Naive thymus-derived CD4-positive, alpha-beta T cell (primary cell): ENCODE data around the gene NDEL1. TPM values are rescaled to one million over a fixed set of nuclear protein-coding genes. Genes with fewer than 3 reads are reported as not detected.

Experiments
- ATAC-seq: fragments of 150-1000 bp; cut with Tn5 transposase; 2 replicates; pipeline ENCODE4 v1.10.0; 2021; ENCODE audit warnings: mild to moderate bottlenecking, moderate library complexity
- CTCF ChIA-PET: fragments of 350-600 bp; sonication (Branson Sonifier 250); formaldehyde crosslinking; loops from one replicate; lab custom pipeline; 2021; ENCODE audit warnings: antibody characterized with exemption; lab: Charles Lee
- POLR2A ChIA-PET: fragments of 350-600 bp; sonication (Branson Sonifier 250); formaldehyde crosslinking; loops from one replicate; lab custom pipeline; 2021; ENCODE audit warnings: antibody characterized with exemption, inconsistent platforms; lab: Charles Lee
- DNase-seq, 9 donors: peaks; one replicate each; pipeline versions ENCODE4 v3.0.0 to v3.0.0-alpha.2; 2020 to 2022; ENCODE audit warnings: mixed read lengths in 1 of 9
- H3K27ac ChIP-seq: one replicate; pipeline ENCODE4 v1.7.0; 2013; ENCODE audit warnings: mild to moderate bottlenecking, low read depth, low read length, moderate library complexity
- H3K27me3 ChIP-seq, 2 donors: one replicate each; pipeline ENCODE4 v1.7.0; 2013; ENCODE audit warnings: low read length in 2 of 2, mild to moderate bottlenecking in 2 of 2, moderate library complexity in 2 of 2; ENCODE audit not compliant: control insufficient read depth in 2 of 2, insufficient read depth in 2 of 2
- H3K36me3 ChIP-seq, 3 experiments: 1 replicate in 2 of 3; 2 replicates in 1 of 3; pipeline ENCODE4 v1.7.0; 2013; ENCODE audit warnings: low read length in 3 of 3, mild to moderate bottlenecking in 3 of 3, moderate library complexity in 1 of 3; ENCODE audit not compliant: insufficient read depth in 3 of 3, control insufficient read depth in 2 of 3
- H3K4me1 ChIP-seq, 2 donors: one replicate each; pipeline ENCODE4 v1.7.0; 2013; ENCODE audit warnings: low read length in 2 of 2, mild to moderate bottlenecking in 2 of 2, moderate library complexity in 1 of 2; ENCODE audit not compliant: control insufficient read depth in 2 of 2, insufficient read depth in 2 of 2
- H3K4me3 ChIP-seq: 2 replicates; pipeline ENCODE4 v1.7.0; 2013; ENCODE audit warnings: mild to moderate bottlenecking, low read length
- H3K9me3 ChIP-seq, 3 experiments: 1 replicate in 2 of 3; 2 replicates in 1 of 3; pipeline ENCODE4 v1.7.0; 2013; ENCODE audit warnings: low read length in 3 of 3; ENCODE audit not compliant: control insufficient read depth in 2 of 3
- H3K27ac Mint-ChIP-seq, 9 donors: one replicate each; pipeline ENCODE4 v1.8.0; 2020 to 2022; ENCODE audit warnings: mixed read lengths in 9 of 9, mild to moderate bottlenecking in 8 of 9, moderate library complexity in 5 of 9, inconsistent platforms in 2 of 9
- H3K27me3 Mint-ChIP-seq, 5 donors: one replicate each; pipeline ENCODE4 v1.8.0; 2021 to 2022; ENCODE audit warnings: mixed read lengths in 5 of 5, mild to moderate bottlenecking in 1 of 5
- H3K36me3 Mint-ChIP-seq, 5 donors: one replicate each; pipeline ENCODE4 v1.8.0; 2020 to 2022; ENCODE audit warnings: mixed read lengths in 5 of 5, mild to moderate bottlenecking in 3 of 5, inconsistent platforms in 1 of 5
- H3K4me1 Mint-ChIP-seq, 7 donors: one replicate each; pipeline ENCODE4 v1.8.0; 2020 to 2022; ENCODE audit warnings: mixed read lengths in 7 of 7, mild to moderate bottlenecking in 3 of 7, inconsistent platforms in 1 of 7
- H3K4me3 Mint-ChIP-seq, 10 donors: one replicate each; pipeline ENCODE4 v1.8.0; 2020 to 2022; ENCODE audit warnings: mild to moderate bottlenecking in 10 of 10, mixed read lengths in 10 of 10, moderate library complexity in 6 of 10, inconsistent platforms in 2 of 10
- H3K9me3 Mint-ChIP-seq, 11 donors: one replicate each; pipeline ENCODE4 v1.8.0; 2020 to 2022; ENCODE audit warnings: mixed read lengths in 11 of 11, mild to moderate bottlenecking in 4 of 11, inconsistent platforms in 1 of 11, moderate library complexity in 1 of 11
- intact Hi-C, 2 donors: fragments of 100-400 bp; cut with micrococcal nuclease; formaldehyde crosslinking; loops; one replicate each; pipeline ENCODE4 v1.15.1; 2023
- polyA plus RNA-seq, 2 donors: library from polyadenylated mRNA; unstranded; fragments of 300-500 nt; fragmentation: Illumina TruSeq; gene quantifications; one replicate each; pipeline ENCODE4 v1.2.3, GENCODE V29; 2021
- total RNA-seq, 6 experiments: library from RNA in 5 of 6; stranded (reverse) in 5 of 6; gene quantifications; 1 replicate in 5 of 6; 2 replicates in 1 of 6; pipeline ENCODE4 v1.2.3 and lab custom pipeline; 2021 to 2026

The NDEL1 gene
- total and polyA plus RNA-seq, 7 experiments from 2014 or later, result 53.7 to 274 (median 108) TPM

DNA sequence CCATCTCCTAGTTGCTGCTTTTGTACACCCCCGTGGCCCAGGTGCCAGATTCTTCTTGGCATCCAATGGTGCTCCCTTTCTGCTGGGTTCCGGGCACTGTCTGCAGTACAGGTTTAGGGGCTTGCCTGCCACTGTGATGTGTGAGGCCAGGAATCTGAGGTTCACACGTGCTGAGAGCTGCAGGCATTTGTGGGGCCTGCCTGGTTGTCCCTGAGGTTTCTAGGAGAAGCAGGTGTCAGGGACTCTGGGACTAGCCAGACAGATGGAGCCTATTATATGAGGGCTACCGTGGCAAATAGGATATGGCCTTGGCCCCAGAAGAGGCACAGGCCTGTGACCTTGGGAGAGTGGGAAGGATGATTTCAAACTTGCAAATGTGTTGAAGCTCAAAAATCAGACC, 29.3 kb downstream of the NDEL1 start:
- H3K9me3 Mint-ChIP-seq, result no peaks in the 10 kb centered on the region
- H3K36me3 Mint-ChIP-seq, result peaks cover 0 to 47% (median 13%) of the 10 kb centered on the region in 5 donors
- Histone ChIP-seq H3K36me3 (peaks cover 14 to 94% (median 46%) of the 10 kb centered on the region in 3 experiments), H3K9me3 (no peaks in the 10 kb centered on the region), H3K4me3 (no peak overlapping the region), H3K27me3 (no peaks in the 10 kb centered on the region), H3K4me1 (no peaks in the 10 kb centered on the region), H3K27ac (no peak overlapping the region)
- ChIA-PET CTCF (interaction anchor here (0.5 kb wide), 1 partner anchor 137 kb away, joined by 3 read pairs; no protein-coding TSS in a partner anchor), POLR2A (no interaction called here)
- peaks cover 2 to 31% (median 16%) of the 10 kb centered on the region in 7 donors for H3K4me1 Mint-ChIP-seq
- intact Hi-C loops, result no loop called here
- DNase-seq (no peak), ATAC-seq (no peak)
- no peaks in the 10 kb centered on the region for H3K27me3 Mint-ChIP-seq
- H3K4me3 Mint-ChIP-seq, result no peak overlapping the region
- peak overlapping the region in 3 of 9 donors; percentile 18 to 32 (median 21) for H3K27ac Mint-ChIP-seq

DNA sequence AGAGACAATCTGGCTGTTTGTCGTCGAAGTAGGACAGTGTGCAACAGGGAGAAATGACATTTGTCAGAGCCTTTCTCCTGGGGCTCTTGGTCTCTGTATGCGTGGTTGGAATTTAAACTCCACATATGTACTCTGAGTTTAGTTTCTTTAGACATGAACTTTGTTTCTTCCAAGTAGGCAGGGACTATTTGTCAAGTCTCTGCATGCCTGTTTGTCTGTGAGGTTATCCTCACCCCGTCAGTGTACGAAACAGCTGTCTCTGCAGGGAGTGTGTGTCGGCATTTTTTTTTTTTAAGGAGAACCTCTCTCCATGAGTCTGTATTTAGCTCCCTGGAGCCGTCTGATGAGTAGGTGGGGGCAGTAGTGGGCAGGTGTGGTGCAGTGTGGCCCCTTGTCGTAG, 29.7 kb downstream of the NDEL1 start:
- Histone ChIP-seq H3K9me3 (no peaks in the 10 kb centered on the region), H3K27ac (no peak overlapping the region), H3K4me1 (no peaks in the 10 kb centered on the region), H3K4me3 (no peak overlapping the region), H3K36me3 (peaks cover 9 to 94% (median 42%) of the 10 kb centered on the region in 3 experiments), H3K27me3 (no peaks in the 10 kb centered on the region)
- ATAC-seq (no peak), DNase-seq (no peak)
- H3K27ac Mint-ChIP-seq, result peak overlapping the region in 2 of 9 donors; percentile 18 to 68
- intact Hi-C loops, result no loop called here
- no peaks in the 10 kb centered on the region for H3K9me3 Mint-ChIP-seq
- H3K27me3 Mint-ChIP-seq, result no peaks in the 10 kb centered on the region
- no peak overlapping the region for H3K4me3 Mint-ChIP-seq
- H3K4me1 Mint-ChIP-seq, result peaks cover 2 to 31% (median 16%) of the 10 kb centered on the region in 7 donors
- ChIA-PET POLR2A (no interaction called here), CTCF (no interaction called here)
- peaks cover 4 to 47% (median 13%) of the 10 kb centered on the region in 5 donors for H3K36me3 Mint-ChIP-seq

DNA sequence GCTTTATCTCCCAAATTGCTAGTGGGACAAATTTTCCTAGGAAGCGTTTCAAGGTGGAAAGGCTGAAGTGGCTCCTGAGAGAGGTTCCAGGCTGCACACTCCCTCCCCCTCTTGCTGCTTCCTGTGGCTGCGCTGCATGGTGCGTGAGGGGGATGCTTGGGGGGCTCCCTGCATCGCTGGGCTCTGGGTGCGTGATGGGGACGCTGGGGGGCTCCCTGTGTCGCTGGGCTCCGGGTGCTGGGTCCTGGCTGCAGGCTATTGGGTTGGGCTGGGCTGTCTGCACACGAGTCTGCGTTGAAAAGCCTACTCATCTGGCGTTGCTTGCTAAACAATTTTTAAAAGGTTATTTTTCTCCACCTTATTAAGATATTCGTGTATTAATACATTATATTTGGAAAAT, 30.1 kb downstream of the NDEL1 start:
- H3K9me3 Mint-ChIP-seq, result no peaks in the 10 kb centered on the region
- Histone ChIP-seq H3K27ac (no peak overlapping the region), H3K36me3 (peaks cover 7 to 94% (median 38%) of the 10 kb centered on the region in 3 experiments), H3K27me3 (no peaks in the 10 kb centered on the region), H3K4me1 (no peaks in the 10 kb centered on the region), H3K9me3 (no peaks in the 10 kb centered on the region), H3K4me3 (no peak overlapping the region)
- peaks cover 4 to 49% (median 13%) of the 10 kb centered on the region in 5 donors for H3K36me3 Mint-ChIP-seq
- intact Hi-C loops, result no loop called here
- no peak for DNase-seq
- ATAC-seq, result no peak
- POLR2A ChIA-PET, result no interaction called here
- H3K27me3 Mint-ChIP-seq, result no peaks in the 10 kb centered on the region
- peak overlapping the region in 1 of 9 donors; percentile 68 for H3K27ac Mint-ChIP-seq
- H3K4me1 Mint-ChIP-seq, result peaks cover 2 to 31% (median 16%) of the 10 kb centered on the region in 7 donors
- no peak overlapping the region for H3K4me3 Mint-ChIP-seq
- CTCF ChIA-PET, result no interaction called here

DNA sequence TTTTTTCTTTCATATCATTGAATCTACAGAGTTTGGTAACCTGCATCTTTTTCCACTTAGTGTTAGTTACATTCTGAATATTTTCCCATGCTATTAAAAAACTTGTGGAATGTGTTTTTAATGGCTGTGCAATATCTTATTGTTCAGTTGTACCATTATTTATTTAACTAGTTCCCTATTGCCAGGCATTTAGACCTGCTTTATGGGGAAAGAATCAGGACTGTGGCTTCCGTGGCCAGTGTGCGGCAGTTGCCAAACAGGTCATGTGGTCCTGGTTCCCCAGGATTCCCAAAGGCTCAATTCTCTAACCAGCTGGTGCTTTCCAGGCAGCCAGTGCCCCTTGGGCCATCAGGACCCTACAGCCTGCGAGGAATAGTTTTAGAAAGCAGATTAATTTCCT, 30.8 kb downstream of the NDEL1 start:
- peaks cover 2 to 30% (median 16%) of the 10 kb centered on the region in 7 donors for H3K4me1 Mint-ChIP-seq
- ATAC-seq, result no peak
- H3K36me3 ChIP-seq, result peaks cover 7 to 94% (median 36%) of the 10 kb centered on the region in 3 experiments
- no peaks in the 10 kb centered on the region for H3K27me3 Mint-ChIP-seq
- H3K36me3 Mint-ChIP-seq, result peaks cover 7 to 52% (median 14%) of the 10 kb centered on the region in 5 donors
- DNase-seq, result no peak
- H3K4me3 Mint-ChIP-seq, result no peak overlapping the region
- no peaks in the 10 kb centered on the region for H3K4me1 ChIP-seq
- H3K4me3 ChIP-seq, result no peak overlapping the region
- no peaks in the 10 kb centered on the region for H3K27me3 ChIP-seq
- H3K9me3 ChIP-seq, result no peaks in the 10 kb centered on the region
- no peak overlapping the region for H3K27ac Mint-ChIP-seq
- H3K27ac ChIP-seq, result no peak overlapping the region
- no peaks in the 10 kb centered on the region for H3K9me3 Mint-ChIP-seq
- POLR2A ChIA-PET, result no interaction called here
- intact Hi-C loops, result no loop called here
- CTCF ChIA-PET, result no interaction called here

DNA sequence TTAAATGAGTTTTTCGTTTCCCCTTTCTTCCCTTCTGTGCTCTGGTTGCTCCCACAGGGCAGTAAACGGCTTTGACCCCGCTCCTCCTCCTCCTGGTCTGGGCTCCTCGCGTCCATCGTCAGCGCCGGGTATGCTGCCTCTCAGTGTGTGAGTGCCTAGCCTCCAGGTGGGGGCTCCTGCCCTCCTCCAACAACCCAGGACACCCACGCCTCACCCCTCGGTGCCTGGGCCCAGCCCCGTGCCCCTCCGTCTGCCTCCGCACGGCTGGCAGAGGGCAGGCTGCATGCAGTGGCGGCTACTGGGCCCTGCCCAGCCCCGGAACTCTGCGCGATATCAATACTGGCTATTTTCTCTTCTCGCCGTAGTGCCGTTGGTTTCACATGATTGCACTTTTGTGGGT, 31.2 kb downstream of the NDEL1 start:
- no peaks in the 10 kb centered on the region for H3K27me3 ChIP-seq
- H3K36me3 Mint-ChIP-seq, result peaks cover 7 to 52% (median 10%) of the 10 kb centered on the region in 5 donors
- H3K9me3 ChIP-seq, result no peaks in the 10 kb centered on the region
- H3K27me3 Mint-ChIP-seq, result no peaks in the 10 kb centered on the region
- ChIA-PET CTCF (no interaction called here), POLR2A (no interaction called here)
- no peak overlapping the region for H3K4me3 ChIP-seq
- DNase-seq (no peak), ATAC-seq (no peak)
- no peaks in the 10 kb centered on the region for H3K9me3 Mint-ChIP-seq
- peak overlapping the region in 1 of 9 donors; percentile 71 for H3K27ac Mint-ChIP-seq
- H3K36me3 ChIP-seq, result peaks cover 7 to 94% (median 32%) of the 10 kb centered on the region in 3 experiments
- no peaks in the 10 kb centered on the region for H3K4me1 ChIP-seq
- H3K4me3 Mint-ChIP-seq, result no peak overlapping the region
- peaks cover 0 to 26% (median 13%) of the 10 kb centered on the region in 7 donors for H3K4me1 Mint-ChIP-seq
- intact Hi-C loops, result no loop called here
- no peak overlapping the region for H3K27ac ChIP-seq

DNA sequence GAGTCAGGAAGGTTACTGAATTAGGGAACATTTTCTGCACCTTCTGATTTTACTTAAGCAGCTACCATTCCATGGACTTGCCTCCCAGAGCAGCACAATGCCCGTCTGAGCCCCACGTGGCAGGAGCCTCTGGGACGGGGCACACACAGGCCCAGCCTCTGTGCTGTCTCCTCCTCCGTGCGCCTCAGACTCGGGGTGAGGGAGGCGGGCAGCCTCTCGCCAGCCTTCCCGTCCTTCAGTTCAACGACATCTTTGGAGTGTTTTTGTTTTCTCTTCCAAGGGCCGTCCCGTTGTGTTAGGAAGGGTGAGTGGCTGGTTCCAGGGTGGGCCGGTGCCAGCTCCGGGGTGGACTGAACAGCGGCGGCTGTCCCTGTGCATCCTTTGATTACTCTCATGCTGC, 31.8 kb downstream of the NDEL1 start:
- H3K9me3 ChIP-seq, result no peaks in the 10 kb centered on the region
- Mint-ChIP-seq H3K4me1 (peaks cover 0 to 25% (median 13%) of the 10 kb centered on the region in 7 donors), H3K4me3 (no peak overlapping the region), H3K27ac (peak overlapping the region in 1 of 9 donors; percentile 43), H3K9me3 (no peaks in the 10 kb centered on the region), H3K36me3 (peaks cover 7 to 46% (median 10%) of the 10 kb centered on the region in 5 donors), H3K27me3 (no peaks in the 10 kb centered on the region)
- no peak overlapping the region for H3K4me3 ChIP-seq
- intact Hi-C loops, result no loop called here
- ChIA-PET CTCF (no interaction called here), POLR2A (no interaction called here)
- H3K27ac ChIP-seq, result no peak overlapping the region
- H3K36me3 ChIP-seq, result peaks cover 7 to 92% (median 25%) of the 10 kb centered on the region in 3 experiments
- H3K4me1 ChIP-seq, result no peaks in the 10 kb centered on the region
- H3K27me3 ChIP-seq, result no peaks in the 10 kb centered on the region
- ATAC-seq (no peak), DNase-seq (no peak)

DNA sequence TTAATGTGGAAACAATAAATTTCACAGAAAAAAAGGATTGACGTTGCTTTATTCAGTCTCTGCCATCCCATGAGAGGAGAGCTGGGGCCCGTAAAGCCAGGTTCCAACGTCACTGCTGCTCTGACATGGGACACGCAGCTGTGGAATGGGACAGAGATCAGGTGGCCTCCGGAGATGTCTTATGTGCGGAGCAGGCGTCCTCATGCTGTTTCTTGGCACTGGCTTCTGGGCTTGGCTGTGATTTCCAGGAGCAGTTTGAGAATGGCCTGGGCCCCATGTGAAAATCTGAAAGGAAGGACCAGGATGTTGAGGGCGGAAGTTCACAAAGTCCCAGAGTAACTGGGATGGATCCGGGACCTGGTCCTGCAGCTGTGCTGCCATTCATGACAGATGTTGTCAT, 32.4 kb downstream of the NDEL1 start:
- POLR2A ChIA-PET, result no interaction called here
- H3K27ac ChIP-seq, result no peak overlapping the region
- H3K27ac Mint-ChIP-seq, result peak overlapping the region in 2 of 9 donors; percentile 10 to 43
- H3K36me3 ChIP-seq, result peaks cover 7 to 90% (median 20%) of the 10 kb centered on the region in 3 experiments
- H3K36me3 Mint-ChIP-seq, result peaks cover 7 to 51% (median 13%) of the 10 kb centered on the region in 5 donors
- no peaks in the 10 kb centered on the region for H3K4me1 ChIP-seq
- DNase-seq, result no peak
- CTCF ChIA-PET, result no interaction called here
- no peaks in the 10 kb centered on the region for H3K27me3 Mint-ChIP-seq
- intact Hi-C loops, result no loop called here
- no peak for ATAC-seq
- no peaks in the 10 kb centered on the region for H3K9me3 Mint-ChIP-seq
- H3K4me1 Mint-ChIP-seq, result peaks cover 0 to 25% (median 10%) of the 10 kb centered on the region in 7 donors
- no peak overlapping the region for H3K4me3 Mint-ChIP-seq
- no peak overlapping the region for H3K4me3 ChIP-seq
- H3K9me3 ChIP-seq, result no peaks in the 10 kb centered on the region
- no peaks in the 10 kb centered on the region for H3K27me3 ChIP-seq
